NT2/D1 (cell line): ENCODE results near the gene RASGEF1B.

Source experiments
- SUZ12 ChIP-seq: IDR thresholded peaks from 2 replicates; pipeline ENCODE4 v1.6.1; 2011; ENCODE audit not compliant: insufficient read length, insufficient read depth; ENCODE audit errors: extremely low read depth
- YY1 ChIP-seq: IDR thresholded peaks from 2 replicates; pipeline ENCODE4 v1.6.1; 2011; ENCODE audit not compliant: insufficient read length, insufficient read depth
- ZNF274 ChIP-seq: IDR thresholded peaks from 2 replicates; pipeline ENCODE4 v1.6.1; 2011; ENCODE audit warnings: mild to moderate bottlenecking, low read depth, low read length

DNA sequence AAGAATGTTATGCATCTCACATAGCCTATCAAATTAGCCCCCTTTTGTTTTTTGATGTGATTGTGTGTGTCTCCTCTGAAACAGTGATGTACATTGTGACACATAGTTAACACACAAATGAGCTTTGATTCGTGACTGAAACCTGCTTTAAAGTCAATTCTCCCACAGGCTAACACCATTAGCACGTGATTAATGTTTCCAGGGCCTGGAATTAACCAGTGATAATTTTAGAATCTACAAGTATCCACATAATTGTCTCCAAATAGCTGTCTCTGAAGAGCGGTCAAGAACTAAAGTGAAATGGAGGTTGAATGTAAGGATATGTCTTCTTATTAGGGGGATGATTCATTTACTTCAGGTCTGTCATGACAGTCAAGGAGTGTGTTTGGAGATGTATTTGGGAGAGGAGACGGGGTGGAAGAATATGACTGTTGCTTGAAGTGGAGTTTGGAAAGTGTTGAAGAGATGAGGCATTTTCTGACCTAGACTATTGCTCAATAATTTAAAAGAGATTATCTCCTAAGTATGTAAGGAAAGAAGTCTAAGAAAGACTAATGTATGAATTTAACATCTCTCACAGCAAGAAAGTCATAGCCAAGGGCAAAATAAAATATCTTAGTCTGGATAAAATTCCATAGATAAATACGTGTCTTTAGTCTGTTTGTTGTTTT is 13.7 kb upstream of the RASGEF1B start:
- TF ChIP-seq ZNF274 (no peak), SUZ12 (no peak), YY1 (no peak)
